K562 (cell line): ENCODE measurements around the gene ATP2B1. TPM values are rescaled to one million over a fixed set of nuclear protein-coding genes. Genes with fewer than 3 reads are reported as not detected.

Experiments used
- AFF4 ChIP-seq: sonication (generic); formaldehyde crosslinking; IDR thresholded peaks from 2 replicates; pipeline ENCODE4 v1.8.0; 2023; ENCODE audit warnings: mild to moderate bottlenecking, missing genetic modification reagents
- CSDE1 ChIP-seq, 2 experiments: fragments of 450-650 bp; IDR thresholded peaks; 2 replicates each; pipeline ENCODE4 v1.6.1; 2016; ENCODE audit warnings: mild to moderate bottlenecking in 1 of 2
- E2F6 ChIP-seq, 2 experiments: IDR thresholded peaks; 2 replicates each; pipeline ENCODE4 v1.6.1; 2011; ENCODE audit warnings: borderline replicate concordance in 1 of 2, control low read depth in 1 of 2, low read depth in 1 of 2, low read length in 1 of 2, mild to moderate bottlenecking in 1 of 2, mixed read lengths in 1 of 2, moderate library complexity in 1 of 2; ENCODE audit not compliant: insufficient read depth in 1 of 2, insufficient read length in 1 of 2, poor library complexity in 1 of 2, severe bottlenecking in 1 of 2; ENCODE audit errors: extremely low read depth in 1 of 2
- FOXJ2 ChIP-seq: fragments of 200-800 bp; sonication (Bioruptor generic); IDR thresholded peaks from 2 replicates; pipeline ENCODE4 v1.6.1; 2016; ENCODE audit warnings: missing genetic modification characterization, missing compliant biosample characterization
- HDAC8 ChIP-seq: fragments of 450-650 bp; IDR thresholded peaks from 2 replicates; pipeline ENCODE4 v1.6.1; 2016; ENCODE audit warnings: mild to moderate bottlenecking, missing genetic modification characterization, moderate library complexity, missing compliant biosample characterization
- HMGN3 ChIP-seq: IDR thresholded peaks from 2 replicates; pipeline ENCODE4 v1.6.1; 2011; ENCODE audit warnings: borderline replicate concordance, low read depth, mild to moderate bottlenecking, mixed read lengths, low read length; ENCODE audit not compliant: insufficient read length; ENCODE audit errors: extremely low read depth
- LCOR ChIP-seq: sonication (generic); formaldehyde crosslinking; IDR thresholded peaks from 2 replicates; pipeline ENCODE4 v1.8.0; 2022; ENCODE audit warnings: mild to moderate bottlenecking, missing genetic modification reagents
- MAZ ChIP-seq, 2 experiments: fragments of 450-650 bp in 1 of 2; sonication (generic) in 1 of 2; formaldehyde crosslinking; IDR thresholded peaks in 1 of 2; conservative IDR thresholded peaks in 1 of 2; 2 replicates each; pipeline versions ENCODE4 v1.4.0 to v1.5.0; 2020; ENCODE audit warnings: mild to moderate bottlenecking in 1 of 2, missing genetic modification reagents in 1 of 2
- NRF1 ChIP-seq, 2 experiments: fragments of 450-650 bp; IDR thresholded peaks in 1 of 2; conservative IDR thresholded peaks in 1 of 2; 2 replicates each; pipeline ENCODE4 v1.6.1; 2014; ENCODE audit warnings: mild to moderate bottlenecking in 2 of 2
- SRSF3 ChIP-seq: fragments of 200-400 bp; formaldehyde crosslinking; IDR thresholded peaks from 2 replicates; pipeline ENCODE4 v1.6.1; 2016; ENCODE audit warnings: mild to moderate bottlenecking, low read length, moderate library complexity; ENCODE audit not compliant: insufficient read depth
- TGIF2 ChIP-seq: sonication (generic); formaldehyde crosslinking; IDR thresholded peaks from 2 replicates; pipeline ENCODE4 v1.8.1; 2022; ENCODE audit warnings: mild to moderate bottlenecking, missing genetic modification reagents, moderate library complexity
- XRCC5 ChIP-seq: fragments of 200-400 bp; formaldehyde crosslinking; IDR thresholded peaks from 2 replicates; pipeline ENCODE4 v1.6.1; 2017; ENCODE audit warnings: low read depth, mild to moderate bottlenecking, low read length
- ZNF124 ChIP-seq: sonication (generic); formaldehyde crosslinking; IDR thresholded peaks from 2 replicates; pipeline ENCODE4 v1.8.1; 2022; ENCODE audit warnings: missing genetic modification reagents
- ZNF408 ChIP-seq: fragments of 250-450 bp; sonication (Bioruptor Pico); IDR thresholded peaks from 2 replicates; pipeline ENCODE4 v1.4.0; 2020; ENCODE audit warnings: low read depth, mild to moderate bottlenecking, moderate library complexity
- polyA plus RNA-seq, 8 experiments: library from polyadenylated mRNA; depleted of rRNA in 4 of 8; stranded (reverse) in 5 of 8; unstranded in 3 of 8; fragments of >200 nt; fragmentation: Nextera tagmentation in 2 of 8; fragmentation: Illumina TruSeq in 1 of 8; extraction: Ambion mirVana in 2 of 8; extraction: Trizol in 1 of 8; gene quantifications; 2 replicates each; pipeline versions ENCODE4 v1.2.1 to v1.2.3, GENCODE V29; 2011 to 2014; ENCODE audit warnings: inconsistent platforms in 1 of 8, missing spikeins in 1 of 8
- total RNA-seq, 7 experiments: library from RNA; depleted of rRNA in 6 of 7; stranded (reverse); fragments of >200 nt in 6 of 7; fragmentation: Illumina TruSeq in 2 of 7; extraction: Trizol in 2 of 7; gene quantifications; 2 replicates each; pipeline versions ENCODE4 v1.2.1 to v1.2.3, GENCODE V29; 2011 to 2021; ENCODE audit warnings: low replicate concordance in 1 of 7

The ATP2B1 gene
- total and polyA plus RNA-seq, 9 of the 15 experiments (the other 6 are each of a cell fraction or from before 2014, with no cell fraction given): 8.6 to 39.0 (median 27.8) TPM

- TF ChIP-seq TGIF2 (0 out of 2 replicates have a peak, but pooled peaks have one; percentile 26), LCOR (CRISPR knock-in tag) (no peak), XRCC5 (no peak), HMGN3 (peak; percentile 17), SRSF3 (peak; percentile 69; the same call in 1 of the 2 replicates), MAZ (CRISPR knock-in tag; conservative IDR thresholded peaks at IDR 0.05 in 1 of 2, IDR thresholded peaks at IDR 0.05 in 1 of 2) (peak in 1 of 2 experiments; percentile 7; a peak in 1 of 4 replicates), E2F6 (IDR thresholded peaks at IDR 0.05; ENCODE audit: borderline replicate concordance in 1 of 2, extremely low read depth in 1 of 2, insufficient read depth in 1 of 2, insufficient read length in 1 of 2, low read depth in 1 of 2, low read length in 1 of 2, poor library complexity in 1 of 2, severe bottlenecking in 1 of 2) (peak; percentile 54 to 78), CSDE1 (IDR thresholded peaks at IDR 0.05) (no peak), HDAC8 (tag) (no peak), ZNF408 (CRISPR knock-in tag) (no peak), NRF1 (conservative IDR thresholded peaks at IDR 0.05 in 1 of 2, IDR thresholded peaks at IDR 0.05 in 1 of 2) (peak in 1 of 2 experiments; percentile 43; a peak in 3 of 4 replicates), AFF4 (CRISPR knock-in tag) (peak; percentile 71; the same call in 1 of the 2 replicates), FOXJ2 (tag) (0 out of 2 replicates have a peak, but pooled peaks have one; percentile 2), ZNF124 (CRISPR knock-in tag) (no peak)
Observed at GRCh38 chr12:89707703-89708564, 704 bp downstream of the ATP2B1 start (continued).
